T-helper 9 cell (primary cell): ENCODE results near the gene TWF1.
"Not testable (repeated sequence)": the region's sequence is repeated elsewhere in the genome, so short reads cannot be mapped to it uniquely, and the experiment has no call there.

Experiments
- DNase-seq: peaks from one replicate; pipeline ENCODE4 v3.0.0-alpha.2; 2020

TWF1 gene

DNA sequence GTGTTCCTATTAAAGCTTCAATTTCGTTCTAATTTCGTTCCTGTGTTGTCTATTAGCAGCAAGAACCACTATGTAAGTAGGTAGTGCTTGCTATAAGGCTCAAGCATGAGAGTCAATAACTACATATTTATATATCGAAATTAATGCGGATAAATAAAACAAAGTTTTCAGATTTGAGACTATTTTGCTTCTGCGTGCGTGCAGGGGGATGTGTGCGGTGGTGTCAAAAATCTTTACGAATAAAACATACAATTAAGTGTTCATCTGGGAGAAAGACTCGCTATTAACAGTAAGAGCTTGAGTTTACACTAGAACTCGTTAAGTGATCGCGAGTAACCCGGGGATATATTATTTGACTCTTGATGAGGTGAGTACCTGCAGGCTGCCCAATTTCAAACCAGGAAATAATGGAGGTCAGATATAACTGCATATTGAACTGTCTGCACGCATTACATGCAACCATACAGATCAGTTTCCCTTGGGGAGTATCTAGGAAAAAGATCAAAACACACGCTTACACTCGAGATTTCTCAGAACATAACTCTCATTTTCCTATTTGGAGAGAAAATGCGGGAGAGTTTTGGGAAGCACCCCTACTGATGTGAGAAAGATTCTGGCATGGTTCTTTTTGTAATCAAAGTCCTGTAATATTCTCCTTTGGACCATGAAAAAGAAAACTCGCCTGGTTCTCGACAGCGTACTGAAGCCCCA, 813 bp downstream of the TWF1 start:
- DNase-seq, result no peak

DNA sequence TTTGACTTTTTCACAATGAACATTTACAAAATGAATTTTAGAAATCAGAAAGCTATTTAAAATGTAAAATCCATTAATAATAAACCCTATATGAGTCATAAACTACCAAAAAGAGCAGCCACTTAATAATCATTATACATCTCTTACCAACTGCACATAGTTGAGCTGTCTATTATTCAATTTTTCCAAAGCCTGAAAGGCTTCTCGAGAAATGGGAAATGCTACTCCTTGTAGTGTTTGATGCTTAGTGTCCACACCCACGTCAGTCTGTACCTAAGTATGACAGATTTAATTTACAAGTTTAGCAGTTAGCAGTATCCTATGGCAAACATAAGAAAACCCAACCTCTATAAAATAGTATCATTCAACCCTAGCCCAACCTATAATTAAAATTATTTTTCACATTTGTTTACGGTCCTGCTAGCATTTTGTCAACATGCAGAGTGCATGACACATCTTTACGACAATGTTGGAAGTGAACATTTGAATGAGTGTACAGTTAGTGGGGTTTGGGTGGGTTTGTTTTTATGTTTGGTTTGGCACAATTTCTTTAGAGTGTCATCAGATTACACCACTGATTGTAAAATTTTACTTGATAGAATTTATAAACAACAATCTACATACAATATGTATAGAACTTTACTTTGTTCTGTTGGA, 8.4 kb downstream of the TWF1 start:
- no peak for DNase-seq

DNA sequence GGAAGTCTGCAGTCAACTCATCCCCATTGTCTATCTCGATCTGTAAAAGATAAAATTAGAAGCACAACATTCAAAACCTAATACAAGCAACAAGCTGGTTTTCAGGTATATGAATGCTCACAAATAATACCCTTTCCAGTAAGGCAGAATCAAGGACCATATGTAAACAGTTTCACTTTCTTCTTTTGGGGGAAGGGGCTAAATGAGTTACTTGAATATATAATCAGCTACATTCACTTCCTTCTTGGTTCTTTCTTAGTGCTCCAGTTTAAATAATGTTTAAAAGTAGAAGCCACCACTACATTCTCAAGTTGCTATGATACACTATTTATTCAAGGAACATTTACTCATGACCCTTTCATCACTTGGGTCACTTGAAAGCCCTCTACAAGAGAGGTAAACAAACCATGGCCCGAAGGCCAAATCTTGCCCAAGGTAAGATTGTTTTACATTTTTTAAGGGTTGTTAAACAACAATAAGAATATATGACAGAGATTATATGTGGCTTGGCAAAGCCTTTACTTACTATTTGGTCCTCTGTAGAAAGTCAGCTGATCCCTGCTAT, 10.3 kb downstream of the TWF1 start:
- DNase-seq, result no peak

DNA sequence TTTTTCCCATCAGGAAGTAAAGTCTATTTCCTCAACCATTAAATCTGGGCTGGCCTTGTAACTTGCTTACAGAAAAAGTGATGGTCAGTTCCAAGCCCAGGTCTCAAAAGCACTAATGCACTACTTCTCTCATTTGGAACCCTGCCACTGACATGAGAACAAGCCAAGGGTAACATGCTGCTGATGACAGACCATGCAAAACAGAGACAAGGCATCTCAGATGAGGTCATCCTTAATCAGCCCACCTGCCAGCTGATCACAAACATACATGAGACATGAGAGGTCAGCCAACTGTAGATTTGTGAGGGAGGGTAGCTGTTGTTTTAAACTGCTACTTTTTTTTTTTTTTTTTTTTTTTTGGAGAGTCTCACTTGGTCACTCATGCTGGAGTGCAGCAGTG, 16.2 kb downstream of the TWF1 start:
- no peak for DNase-seq

DNA sequence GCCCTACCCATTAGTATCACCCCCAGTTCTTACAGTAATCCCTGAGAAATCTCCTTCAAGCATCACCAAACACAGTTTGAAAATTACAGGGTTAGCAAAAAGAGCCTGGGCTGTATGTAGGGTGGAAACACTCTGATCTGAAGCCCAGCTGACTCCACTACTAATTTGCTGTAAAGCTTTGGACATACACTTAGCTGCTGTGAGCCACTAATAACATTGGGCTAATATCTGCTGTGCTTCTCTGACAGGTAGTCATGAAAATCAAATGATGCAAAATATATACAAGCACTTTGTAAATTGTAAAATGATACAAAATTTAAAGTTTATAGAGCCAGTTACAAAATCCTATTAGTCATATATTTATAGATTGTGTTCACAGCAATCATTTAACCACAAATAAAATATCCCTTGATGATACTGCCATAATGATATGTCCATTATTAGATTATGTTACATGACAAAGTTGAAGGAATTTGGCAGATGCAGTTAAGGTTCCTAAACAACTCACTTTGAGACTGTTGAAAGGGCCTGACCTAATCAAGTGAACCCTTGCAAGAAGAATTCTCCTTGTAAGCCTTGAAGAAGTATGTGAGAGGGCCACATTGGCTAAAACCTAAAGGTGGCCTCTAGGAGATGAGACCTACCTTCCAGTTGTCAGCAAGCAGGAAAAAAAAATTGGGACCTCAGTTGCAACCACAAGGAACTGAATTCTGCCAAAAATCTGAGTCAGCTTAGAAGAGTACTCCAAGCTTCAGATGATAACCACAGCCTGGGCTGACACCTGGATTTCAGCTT, 19.0 kb downstream of the TWF1 start:
- no peak for DNase-seq

DNA sequence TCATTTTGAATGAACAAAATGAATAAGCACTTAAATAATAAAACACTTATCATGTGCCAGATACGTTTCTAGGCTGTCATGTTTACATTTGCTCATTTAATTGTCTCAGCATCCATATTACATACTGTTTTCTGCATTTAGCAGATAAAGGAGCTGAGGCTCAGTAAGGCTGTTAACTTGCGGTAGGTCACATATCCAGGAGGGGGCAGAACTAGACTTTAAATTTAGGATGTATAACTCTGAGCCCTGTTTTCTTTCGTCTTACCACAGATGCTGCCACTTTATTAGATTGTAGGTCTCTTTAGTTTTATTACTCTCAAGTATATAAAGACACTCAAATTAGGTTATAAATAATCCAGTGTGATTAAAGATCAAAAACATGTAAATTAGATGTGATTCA, 29.6 kb downstream of the TWF1 start:
- no peak for DNase-seq

DNA sequence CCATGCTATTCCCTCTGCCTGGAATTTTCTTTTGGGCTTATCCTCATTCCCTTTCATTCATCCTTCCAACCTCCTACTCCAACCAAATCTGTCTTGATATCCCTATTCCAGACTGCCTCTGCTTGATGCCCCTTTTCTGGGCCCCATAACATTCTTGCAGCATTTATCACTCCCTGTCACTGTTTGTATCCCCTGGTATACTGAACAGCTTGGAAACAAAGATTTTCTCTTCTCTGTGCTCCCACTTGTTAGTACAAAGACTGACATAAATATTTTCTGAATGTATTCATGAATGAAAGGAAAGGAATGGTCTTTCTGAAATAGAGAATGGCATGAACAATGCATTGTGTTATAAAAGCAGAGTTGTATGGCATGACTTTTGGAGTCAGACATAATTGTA, 39.8 kb downstream of the TWF1 start:
- no peak for DNase-seq

DNA sequence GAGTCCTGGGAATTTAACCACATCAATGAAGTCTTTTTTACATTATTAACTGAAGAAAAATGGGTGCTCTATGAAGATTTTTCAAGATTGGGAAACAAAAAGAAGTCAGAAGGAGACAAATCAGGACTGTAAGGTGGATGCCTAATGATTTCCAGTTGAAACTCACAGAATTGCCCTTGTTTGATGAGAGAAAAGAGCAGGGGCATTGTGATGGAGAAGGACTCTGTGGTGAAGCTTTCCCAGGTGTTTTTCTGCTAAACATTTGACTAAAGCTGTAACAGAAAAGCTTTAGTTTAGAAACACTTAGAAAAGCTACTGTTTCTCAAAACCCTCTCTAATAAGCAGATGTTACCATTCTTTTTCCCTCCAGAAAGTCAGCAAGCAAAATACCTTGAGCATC, 41.6 kb downstream of the TWF1 start:
- DNase-seq, result no peak

DNA sequence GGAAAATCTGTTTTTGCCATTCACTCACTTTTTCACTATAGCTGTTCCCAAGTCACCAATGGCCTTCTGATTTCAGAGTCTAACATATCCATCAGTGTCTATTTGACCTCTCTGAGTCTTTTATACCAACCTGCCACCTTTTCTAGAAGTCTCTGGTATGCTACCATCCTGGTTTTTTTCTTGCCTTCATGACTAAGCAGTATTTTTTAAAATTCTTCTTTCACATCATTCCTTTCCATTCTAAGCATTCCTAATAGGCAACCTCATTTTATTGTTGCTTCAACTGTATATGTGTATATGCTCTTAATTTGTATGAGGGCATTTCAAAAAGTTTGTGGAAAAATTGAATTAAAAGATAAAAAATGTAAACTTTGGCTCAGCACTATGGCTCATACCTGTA, 42.3 kb downstream of the TWF1 start:
- no peak for DNase-seq

DNA sequence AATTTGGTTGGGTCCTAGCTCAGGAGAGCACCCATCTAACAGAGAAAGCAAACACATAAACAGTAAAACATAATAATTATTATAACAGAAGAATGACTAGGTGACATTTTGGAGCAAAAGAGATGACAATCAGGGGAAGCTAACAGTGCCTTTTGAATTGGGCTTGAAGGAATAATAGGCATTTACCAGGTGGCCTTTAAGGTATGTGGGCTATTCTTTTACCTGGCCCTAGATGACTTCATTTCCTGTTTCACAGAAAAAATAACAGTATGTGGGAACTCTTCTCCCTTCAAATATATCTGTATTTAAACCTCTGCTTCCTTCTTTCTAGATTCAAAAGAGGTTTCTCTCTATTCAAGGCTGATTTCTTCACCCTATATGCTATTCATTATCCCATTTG, 43.5 kb downstream of the TWF1 start:
- no peak for DNase-seq

DNA sequence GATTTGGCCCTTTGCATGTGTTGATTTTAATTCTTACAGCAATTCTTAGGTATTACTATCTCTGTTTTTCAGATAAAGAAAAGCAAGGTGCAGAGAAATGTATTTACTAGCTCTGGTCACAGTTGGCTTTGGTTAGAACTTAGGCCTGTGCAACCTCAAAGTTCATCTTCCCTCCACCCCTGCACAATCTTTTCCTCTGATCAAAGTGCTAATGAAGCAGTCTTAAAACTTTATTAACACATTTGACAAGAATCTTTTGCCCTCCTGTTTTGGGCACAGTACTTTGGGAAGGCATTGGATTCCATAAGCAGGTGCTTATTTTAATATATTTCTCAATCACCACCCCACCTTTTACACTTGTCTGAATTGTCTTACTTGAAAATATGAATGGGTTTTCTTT, 44.6 kb downstream of the TWF1 start:
- DNase-seq, result no peak

DNA sequence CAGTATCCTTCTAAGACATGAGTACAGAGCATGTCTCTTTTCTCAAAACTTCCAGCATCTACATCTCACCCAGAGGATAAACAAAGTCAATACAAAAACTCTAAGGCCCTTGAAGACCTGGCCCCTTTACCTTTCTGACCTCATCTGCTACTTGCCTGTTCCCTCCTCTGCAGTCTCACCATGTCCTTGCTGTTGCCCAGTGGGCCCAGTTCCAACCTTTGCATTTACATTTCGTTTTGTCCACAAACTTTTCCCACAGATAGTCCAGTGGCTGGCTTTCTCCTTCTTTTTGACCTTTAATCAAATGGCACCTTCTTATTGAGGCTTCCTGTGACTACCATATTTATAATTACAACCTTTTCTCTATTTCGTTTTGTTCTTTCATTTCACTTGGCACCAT, 45.7 kb downstream of the TWF1 start:
- DNase-seq, result no peak

DNA sequence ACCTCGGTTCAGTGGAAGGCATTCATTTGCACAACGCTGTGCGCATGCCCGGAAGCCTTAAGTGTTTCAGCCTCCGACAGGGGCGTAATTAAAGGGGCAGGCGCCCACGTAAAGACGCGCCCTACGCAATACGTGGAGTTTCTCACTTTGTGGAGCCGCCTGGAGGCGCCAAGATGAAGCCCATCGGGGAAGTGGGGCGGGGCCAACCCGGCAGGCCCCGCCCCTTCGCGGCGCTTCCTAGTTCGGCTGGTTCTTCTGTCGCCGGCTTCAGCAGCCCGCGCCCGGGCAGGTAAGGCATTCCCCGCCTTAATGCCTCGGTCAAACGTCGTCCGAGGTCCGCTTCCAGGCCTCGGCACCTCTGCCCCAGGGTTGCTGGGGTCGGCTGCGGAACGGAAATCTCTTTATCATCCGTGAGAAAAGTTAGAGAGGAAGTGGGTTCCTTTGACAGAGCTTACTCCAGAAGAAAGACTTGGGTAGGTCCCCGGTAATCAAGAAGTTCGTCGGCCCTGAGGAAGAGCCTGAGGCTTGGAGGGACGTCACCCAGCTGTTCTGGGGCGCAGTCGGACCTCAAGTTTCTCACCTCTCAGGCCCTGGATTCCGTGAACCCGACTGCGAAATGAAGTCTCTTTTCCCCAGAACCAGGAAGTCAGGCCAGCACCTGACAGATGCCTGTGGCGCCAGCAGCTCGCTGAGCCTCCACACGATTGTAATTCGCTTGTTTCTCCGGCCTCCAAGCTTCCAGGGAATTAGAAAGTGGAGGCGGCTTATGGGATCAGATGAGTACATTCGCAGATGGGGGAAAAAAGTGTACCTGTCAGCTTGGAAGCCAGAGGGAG, 47.2 kb downstream of the TWF1 start, which contains the start of the genes IRAK4 and PUS7L:
IRAK4 (plus strand) TSS at position 224 of the 836 bp plus-strand sequence. CDS start 9,161 bp downstream, outside the sequence.
PUS7L (minus strand) TSS at position 63 of the 836 bp plus-strand sequence. CDS start 3,545 bp downstream, outside the sequence.
- DNase-seq, result peak; percentile 90

DNA sequence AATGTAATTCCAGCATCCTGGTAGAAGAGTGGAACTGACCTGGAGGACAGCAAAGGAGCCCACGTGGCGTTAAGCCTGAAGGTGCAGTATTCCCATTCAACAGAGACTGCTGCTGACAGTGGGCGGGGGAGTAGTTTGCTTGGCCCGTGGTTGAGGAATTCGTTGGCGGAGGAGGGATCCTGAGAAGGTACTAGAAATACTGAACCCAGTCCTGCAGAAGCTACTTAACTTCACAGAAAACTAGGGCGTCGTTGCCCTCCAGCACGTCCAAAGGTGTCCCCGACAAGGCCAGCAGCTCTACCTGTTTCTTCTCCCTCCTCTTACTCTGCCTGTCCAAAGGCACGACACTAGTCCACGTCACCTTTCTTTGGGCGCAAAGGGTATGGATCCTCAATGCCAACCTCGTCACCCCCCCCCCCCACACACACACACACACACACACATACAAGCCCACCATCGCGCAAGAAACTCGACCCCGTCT, 47.8 kb downstream of the TWF1 start:
- no peak for DNase-seq

DNA sequence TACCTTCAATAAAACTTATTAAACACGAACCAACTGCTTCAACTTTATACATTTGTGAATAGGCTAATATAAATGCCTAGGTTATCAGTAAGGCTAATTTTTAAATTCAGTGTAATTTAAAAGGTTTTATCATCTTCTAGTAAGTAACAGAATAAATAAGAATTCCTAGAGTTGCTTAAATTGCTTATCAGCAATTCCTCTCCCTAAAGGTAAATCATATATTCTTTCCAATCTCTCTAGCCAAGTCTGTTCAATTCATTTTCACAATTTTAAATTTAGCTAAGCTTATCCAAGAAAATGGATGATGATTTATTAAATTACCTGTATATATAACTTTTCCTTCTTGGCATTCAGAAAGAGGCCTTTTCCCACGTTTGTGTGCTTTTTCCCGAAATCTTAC, 52.1 kb downstream of the TWF1 start:
- no peak for DNase-seq

DNA sequence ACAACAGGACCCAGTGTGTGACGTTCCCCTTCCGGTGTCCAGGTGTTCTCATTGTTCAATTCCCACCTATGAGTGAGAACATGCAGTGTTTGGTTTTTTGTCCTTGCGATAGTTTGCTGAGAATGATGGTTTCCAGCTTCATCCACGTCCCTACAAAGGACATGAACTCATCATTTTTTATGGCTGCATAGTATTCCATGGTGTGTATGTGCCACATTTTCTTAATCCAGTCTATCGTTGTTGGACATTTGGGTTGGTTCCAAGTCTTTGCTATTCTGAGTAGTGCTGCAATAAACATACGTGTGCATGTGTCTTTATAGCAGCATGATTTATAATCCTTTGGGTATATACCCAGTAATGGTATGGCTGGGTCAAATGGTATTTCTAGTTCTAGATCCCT, 54.8 kb downstream of the TWF1 start:
- DNase-seq, result not testable (repeated sequence)

DNA sequence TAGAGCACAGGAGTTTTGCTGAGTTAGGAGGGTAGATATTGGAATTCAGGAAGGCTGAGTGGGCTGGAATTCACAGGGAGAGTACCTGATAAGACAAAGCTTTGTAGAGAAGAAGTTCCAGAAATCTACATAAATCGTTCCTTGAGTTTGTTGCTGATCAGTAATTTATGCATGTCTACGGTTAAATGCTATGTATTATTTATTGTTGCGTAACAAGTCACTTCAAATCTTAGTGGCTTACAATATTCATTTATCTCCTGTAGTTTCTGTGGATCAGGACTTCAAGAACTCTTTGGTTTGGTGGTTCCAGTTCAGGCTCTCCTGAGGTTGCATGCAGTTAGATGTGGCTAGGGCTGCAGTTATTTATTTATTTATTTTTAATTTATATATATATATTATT, 55.3 kb downstream of the TWF1 start:
- no peak for DNase-seq

DNA sequence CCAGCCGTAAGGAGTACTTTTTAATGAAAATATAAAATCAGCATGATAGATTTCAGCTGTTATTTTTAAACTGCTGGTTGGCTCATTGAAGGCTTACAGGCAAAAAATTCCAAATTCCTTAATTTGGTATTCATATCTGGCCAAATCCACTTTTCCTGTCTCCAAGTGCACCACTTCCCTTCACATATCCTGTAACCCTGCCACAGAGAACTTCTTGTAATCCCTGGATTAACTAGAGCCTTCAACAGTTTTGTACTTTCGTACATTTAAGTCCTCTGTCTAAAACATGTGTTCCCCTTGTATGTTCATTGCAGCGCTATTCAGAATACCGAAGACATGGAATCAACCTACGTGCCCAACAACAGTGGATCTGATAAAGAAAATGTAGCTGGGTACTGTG, 57.1 kb downstream of the TWF1 start:
- DNase-seq, result no peak

DNA sequence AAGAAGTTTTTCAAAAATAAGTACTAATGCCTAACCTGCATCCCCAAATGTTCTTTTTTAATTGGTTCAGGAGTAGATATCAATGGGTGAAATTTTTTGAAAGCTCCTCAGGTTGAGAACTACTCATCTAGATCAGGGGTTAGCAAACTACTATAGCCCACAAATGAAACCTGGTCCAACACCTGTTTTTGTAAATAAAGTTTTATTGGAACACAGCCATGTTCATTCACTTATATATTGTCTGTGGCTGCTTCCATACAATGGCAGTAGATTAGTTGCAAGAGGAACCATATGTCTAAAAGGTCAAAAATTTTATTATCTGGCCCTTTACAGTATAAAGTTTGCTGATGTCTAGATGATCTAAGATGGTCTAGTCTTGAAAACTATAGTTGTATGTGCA, 61.3 kb downstream of the TWF1 start:
- no peak for DNase-seq
